Globus pallidus (tissue), 1 donor: Measurements from ENCODE around the gene EGFLAM.
"Not testable (repeated sequence)": the region's sequence is repeated elsewhere in the genome, so short reads cannot be mapped to it uniquely, and the experiment has no call there.

ENCODE experiments used
- DNase-seq: peaks from one replicate; pipeline ENCODE4 v3.0.0-alpha.2; 2015; ENCODE audit warnings: low spot score

Gene EGFLAM

DNA sequence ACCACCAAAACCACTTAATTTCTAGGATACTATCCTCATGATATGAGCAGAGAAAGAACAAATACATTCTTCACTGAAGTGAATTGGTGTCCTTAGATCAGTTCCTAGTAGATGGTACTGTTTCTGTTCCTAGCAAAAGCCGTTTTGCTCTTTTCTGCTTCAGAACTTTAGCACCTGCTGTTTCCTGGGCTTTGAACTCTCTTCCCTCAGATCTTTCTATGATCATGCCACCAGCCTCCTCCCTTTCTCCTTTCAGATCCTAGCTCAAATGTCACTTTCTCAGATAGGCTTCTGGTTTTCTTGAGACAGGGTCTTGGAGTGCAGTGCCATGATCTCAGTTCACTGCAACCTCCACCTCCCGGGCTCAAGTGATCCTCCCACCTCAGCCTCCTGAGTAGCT is 118.0 kb downstream of the EGFLAM start:
- no peak for DNase-seq

DNA sequence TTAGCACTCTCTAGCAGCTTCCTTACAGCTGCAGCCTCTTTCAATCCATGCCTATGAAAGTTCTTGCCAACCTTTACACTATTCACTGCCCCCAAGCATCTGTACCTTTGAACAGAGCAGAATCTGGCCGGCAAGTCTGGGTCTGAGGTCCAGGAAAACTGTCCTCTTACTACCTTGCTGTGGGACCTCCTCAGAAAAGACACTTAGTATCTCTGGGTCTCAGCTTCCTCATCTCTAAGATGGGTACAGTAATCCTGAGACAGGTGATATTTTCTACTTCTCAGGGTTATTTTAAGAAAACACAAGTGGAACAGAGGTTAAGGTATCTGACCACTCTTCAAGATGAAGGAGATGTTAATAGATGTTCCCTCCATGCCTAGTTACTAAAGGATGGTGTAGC is 120.2 kb downstream of the EGFLAM start:
- no peak for DNase-seq

- no peak for DNase-seq
Observed at GRCh38 chr5:38379350-38379937, 121.1 kb downstream of the EGFLAM start.

- DNase-seq = no peak
Observed at GRCh38 chr5:38380537-38380936, 122.2 kb downstream of the EGFLAM start.

- no peak for DNase-seq
Observed at GRCh38 chr5:38381361-38381760, 123.0 kb downstream of the EGFLAM start.

- DNase-seq = peak; percentile 56
Observed at GRCh38 chr5:38382898-38383297, 124.5 kb downstream of the EGFLAM start.

DNA sequence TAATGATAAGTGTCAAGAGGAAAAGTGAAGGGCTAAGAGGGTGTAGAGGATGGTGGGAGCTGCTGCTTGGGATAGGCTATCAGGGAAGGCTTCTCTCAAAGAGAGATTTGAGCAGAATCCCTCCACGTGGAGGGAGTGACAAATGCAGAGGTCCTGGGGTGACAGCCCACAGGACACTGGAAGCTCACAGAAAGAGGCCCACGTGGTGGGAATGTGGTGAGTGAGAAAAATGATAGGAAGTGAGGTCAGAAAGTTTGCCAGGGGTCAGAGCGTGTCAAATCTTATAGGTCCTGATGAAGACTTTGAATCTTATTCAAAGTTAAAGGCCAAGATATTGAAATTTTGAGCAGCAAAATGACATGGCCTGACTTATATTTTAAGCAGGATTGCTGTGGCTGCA is 125.3 kb downstream of the EGFLAM start:
- no peak for DNase-seq

DNA sequence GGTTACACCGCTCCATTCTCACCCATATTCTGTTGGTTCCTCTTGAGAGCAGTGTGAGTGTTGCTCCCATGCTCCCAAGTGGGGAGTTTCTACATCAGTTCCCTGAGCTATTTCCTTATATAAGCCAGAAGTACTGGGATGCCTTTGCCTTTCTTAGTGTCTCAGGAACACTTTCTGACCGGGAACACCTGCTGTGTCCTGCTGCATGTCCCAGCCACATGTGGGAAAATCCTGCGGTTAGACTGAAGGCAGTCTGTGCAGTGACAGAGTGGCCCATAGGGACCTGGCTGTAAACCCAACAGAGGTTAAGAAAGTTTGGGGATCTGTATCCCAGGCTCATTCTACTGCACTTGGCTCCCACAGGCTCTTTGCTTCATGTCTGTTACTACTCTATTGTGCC is 126.0 kb downstream of the EGFLAM start:
- DNase-seq = no peak

DNA sequence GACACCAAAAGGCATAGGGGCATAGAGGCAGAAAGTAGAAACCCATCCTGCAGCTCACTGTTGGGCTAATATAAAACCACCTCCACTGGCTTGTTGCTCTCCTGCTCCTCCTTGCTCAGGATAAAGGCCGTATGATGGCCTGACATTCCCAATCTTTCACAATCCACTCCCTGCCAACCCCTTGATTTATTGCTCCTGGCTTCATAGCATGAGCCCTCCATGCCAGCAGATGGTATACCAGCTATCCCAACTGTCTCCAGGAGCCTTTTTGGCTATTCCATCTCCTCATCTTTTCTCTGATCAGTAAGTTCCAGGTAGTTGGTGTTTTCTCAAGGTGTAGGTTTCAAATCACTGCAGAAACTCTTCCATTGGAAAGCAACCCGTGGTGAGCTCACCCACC is 128.8 kb downstream of the EGFLAM start:
- DNase-seq = no peak

DNA sequence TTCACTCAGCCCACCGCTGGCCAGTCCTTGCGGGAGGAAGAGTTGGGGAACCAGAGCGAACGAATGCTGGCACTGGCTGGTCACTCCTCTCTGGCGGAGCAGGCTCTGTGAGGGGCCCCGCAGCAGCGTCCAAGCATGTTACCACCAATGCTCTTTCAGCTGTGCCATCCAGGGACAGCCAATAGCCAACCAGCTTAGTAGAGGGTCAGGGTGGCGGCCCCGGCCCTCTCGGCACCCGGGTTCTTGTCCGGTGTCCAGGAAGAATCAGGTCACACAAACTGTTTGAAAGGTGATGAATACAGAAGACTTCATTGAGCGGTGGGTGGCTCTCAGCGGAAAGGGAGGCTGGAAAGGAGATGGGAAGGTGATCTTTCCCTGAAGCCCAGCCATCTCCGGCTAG is 135.3 kb downstream of the EGFLAM start:
- DNase-seq = no peak

- no peak for DNase-seq
Observed at GRCh38 chr5:38396766-38397165, 138.4 kb downstream of the EGFLAM start.

DNA sequence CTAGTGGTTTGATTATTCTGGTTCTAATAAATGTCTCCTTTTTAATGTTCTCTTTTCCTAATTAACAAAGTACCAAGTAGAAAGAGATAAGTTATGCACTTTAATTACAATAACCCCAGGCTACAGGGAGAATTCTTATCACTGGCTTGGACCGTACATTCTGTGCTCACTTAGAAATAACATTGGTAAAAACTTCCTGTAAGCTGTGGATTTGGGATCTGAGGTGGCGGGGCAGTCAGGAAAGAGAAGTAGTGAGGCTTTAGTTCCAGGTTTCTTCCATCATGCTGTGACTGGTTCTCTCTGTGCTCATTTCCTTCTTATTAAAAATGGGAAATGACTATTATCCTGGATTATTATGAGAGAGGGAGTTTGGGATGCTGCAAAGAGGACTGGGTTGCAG is 142.0 kb downstream of the EGFLAM start:
- no peak for DNase-seq

GRCh38 chr5:38401145-38401544 is 142.8 kb downstream of the EGFLAM start:
- no peak for DNase-seq

DNA sequence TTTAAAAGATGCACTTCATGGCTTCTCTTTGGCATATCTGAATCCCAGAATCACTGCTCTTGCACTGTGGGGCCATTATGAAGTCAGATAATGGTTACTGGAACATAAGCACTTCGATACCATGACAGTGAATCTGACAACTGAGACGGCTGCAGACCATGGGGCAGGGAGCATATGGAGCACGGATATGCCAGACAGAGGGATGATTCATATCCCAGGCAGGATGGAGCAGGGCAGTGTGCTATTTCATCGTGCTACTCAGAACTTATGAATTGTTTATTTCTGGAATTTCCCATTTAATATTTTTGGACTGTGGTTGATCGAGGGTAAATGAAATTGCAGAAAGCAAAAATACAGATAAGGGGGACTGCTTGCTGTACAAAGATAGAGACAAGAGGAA is 145.0 kb downstream of the EGFLAM start:
- no peak for DNase-seq

DNA sequence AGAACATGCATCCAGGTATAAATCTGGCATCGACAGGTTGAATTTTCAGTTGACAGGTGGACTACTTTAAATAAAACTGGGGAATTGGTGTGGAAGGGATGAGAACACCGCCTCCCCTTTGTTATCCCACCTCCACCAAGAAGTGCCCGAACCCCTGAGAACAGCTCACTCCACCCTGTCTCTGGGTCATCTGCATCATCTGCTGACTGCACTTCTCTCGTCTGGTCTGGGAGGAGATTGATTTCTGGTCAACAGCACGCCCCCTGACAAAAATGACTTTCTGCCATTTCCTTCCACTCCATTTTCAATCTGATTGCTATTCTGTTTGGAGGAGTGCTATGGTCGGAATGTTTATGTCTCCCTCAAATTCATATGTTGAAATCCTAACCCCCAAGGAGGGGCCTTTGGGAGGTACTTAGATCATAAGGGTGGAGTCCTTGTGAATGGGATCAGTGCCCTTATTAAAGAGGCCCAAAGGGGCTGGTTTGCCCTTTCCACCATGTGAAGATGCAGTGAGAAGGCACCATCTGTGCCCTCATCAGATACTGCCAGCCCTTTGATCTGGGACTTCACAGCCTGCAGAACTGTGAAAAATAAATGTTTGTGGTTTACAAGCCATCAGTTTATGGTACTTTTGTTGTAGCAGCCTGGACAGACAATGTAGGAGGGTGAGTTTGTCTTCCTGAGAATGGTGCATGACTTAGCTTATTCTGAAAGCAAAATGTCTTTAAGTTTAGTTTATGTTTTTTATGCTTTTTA is 145.7 kb downstream of the EGFLAM start:
- no peak for DNase-seq

- DNase-seq = no peak
Observed at GRCh38 chr5:38404667-38405276, 146.4 kb downstream of the EGFLAM start.

DNA sequence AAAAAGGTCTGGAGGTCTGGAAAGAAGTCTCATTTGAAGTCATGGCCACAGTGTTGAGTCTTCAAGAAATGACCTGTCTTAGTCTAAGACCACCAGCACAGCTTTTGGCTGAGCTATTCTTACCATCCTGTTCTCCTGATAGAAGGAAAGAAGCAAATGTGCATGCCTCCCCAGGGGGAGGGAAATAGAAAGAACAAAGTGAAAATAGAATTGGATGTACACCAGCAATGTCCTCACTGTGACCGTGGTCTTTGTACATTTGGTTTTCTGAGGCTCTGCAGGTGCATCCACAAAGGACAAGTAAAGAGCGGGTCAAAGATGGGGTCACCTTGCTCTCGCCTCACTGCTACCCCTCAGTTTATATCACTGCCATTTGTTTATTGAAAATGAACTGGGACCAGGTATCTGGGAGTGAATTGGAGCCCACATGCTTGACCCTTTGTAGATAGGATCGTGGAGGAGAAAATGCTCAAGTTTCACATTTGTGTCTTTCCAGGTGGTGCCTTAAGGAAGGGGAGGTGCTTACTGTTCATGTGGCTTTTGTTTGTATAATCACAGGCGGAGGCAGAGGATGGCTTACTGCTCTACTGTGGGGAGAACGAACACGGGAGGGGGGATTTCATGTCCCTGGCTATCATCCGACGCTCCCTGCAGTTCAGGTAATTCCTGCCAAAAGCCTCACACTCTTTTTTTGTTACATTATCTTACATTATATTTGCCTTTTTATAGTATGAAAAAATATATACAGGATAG is 150.3 kb downstream of the EGFLAM start:
- DNase-seq = no peak

DNA sequence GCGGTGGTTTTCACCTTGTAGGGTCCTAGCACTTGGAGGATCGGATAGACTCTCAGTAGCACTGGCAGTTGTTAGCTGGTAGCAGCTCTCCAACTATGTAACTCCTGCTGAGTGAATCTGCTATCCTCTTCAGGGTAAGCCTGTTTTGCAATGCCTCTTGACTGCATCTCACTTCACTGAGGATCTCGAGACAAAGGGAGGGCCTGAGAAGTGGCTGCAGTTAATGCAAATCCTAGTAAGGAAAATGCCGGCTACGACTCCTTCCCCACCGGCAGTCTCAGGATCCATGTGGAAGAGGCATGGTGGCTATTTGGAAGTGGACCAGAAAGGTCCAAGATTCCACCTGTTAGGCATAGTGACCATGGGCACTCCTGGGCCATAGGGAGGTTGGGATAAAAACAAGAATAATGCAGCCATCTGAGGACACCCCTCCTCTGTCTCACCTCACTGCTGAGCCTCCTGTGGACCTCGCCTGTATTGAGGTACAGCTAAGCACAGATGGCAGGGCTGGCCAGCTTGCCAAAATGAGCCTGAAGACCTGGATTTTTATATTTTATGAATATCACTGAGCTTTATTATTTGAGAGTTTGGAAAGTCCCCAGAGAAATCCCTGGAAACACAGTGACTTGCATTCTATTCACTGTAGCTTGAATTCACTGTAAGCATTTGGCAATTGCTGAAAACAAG is 152.1 kb downstream of the EGFLAM start:
- no peak for DNase-seq

GRCh38 chr5:38413696-38414095 is 155.3 kb downstream of the EGFLAM start:
- no peak for DNase-seq

- DNase-seq = no peak
Observed at GRCh38 chr5:38414348-38414747, 156.0 kb downstream of the EGFLAM start.

GRCh38 chr5:38415772-38416171 is 157.4 kb downstream of the EGFLAM start:
- not testable (repeated sequence) for DNase-seq

DNA sequence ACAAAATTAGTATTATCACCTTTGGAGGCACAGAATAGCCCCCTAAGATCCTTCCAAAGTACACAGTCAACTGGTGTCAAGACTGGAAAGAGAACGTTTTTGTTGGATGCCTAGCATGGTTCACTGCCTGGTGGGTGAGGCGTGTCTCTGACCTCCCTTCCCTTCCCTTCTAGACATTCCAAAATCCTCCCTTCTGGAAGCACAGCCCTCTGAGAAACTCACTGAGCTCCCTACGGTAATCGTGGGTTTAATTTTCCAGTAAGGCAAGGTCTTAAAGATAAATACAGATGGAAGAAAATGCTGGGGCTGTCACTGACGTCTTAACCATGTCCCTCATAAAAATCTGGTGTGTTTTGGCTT is 159.3 kb downstream of the EGFLAM start:
- no peak for DNase-seq
